ENCODE results near the gene GYS1. TPM values are rescaled to one million over a fixed set of nuclear protein-coding genes. Genes with fewer than 3 reads are reported as not detected.
A peak's percentile ranks its signal among the peaks of the same experiment; 100 is the strongest.

The GYS1 gene
- total RNA-seq, 1 experiment from 2014 or later, result 38.6 TPM

- H3K9me3 ChIP-seq (ENCODE audit: low read length), result no peaks in the 10 kb centered on the region
- peaks cover 4% of the 10 kb centered on the region; the same call in 1 of the 2 replicates for H3K4me1 ChIP-seq (ENCODE audit: insufficient read depth, low read length)
- H3F3A ChIP-seq (ENCODE audit: low read length, unreplicated experiment), result no peaks in the 10 kb centered on the region
- H3K9ac ChIP-seq (ENCODE audit: low read length), result no peak overlapping the region
- no peaks in the 10 kb centered on the region for H4K20me1 ChIP-seq (ENCODE audit: low read length)
- POLR2A ChIA-PET (ENCODE audit: unreplicated experiment), result no interaction called here
- H3K36me3 ChIP-seq (ENCODE audit: low read depth, low read length), result no peaks in the 10 kb centered on the region
- ATAC-seq (no peak), DNase-seq (no peak)
- H2AFZ ChIP-seq (ENCODE audit: low read length), result no peak overlapping the region
- CTCF ChIA-PET, result no interaction called here
- intact Hi-C loops (cut with micrococcal nuclease), result no loop called here
- no peak overlapping the region for H3K4me2 ChIP-seq (ENCODE audit: low read length)
- no peak overlapping the region for H3K4me3 ChIP-seq (ENCODE audit: low read length)
- no peaks in the 10 kb centered on the region for H3K27me3 ChIP-seq (ENCODE audit: low read length)
- TF ChIP-seq EZH2phosphoT487 (IDR thresholded peaks at IDR 0.05; ENCODE audit: borderline replicate concordance, low read length) (no peak), EZH2 (IDR thresholded peaks at IDR 0.05; ENCODE audit: low read length, unreplicated experiment) (no peak), CTCF (conservative IDR thresholded peaks at IDR 0.05; ENCODE audit: low read depth, low read length) (no peak)
- no peaks in the 10 kb centered on the region for H3K9me2 ChIP-seq (replicated peaks; ENCODE audit: low read length)
- no TSS peak for BruUV-seq (replicated peaks)
- H3K79me2 ChIP-seq (ENCODE audit: low read length), result peaks cover 15% of the 10 kb centered on the region
- H3K27ac ChIP-seq (ENCODE audit: low read length), result no peak overlapping the region
These were observed 40.0 kb downstream of the GYS1 start for GRCh38 chr19:48953141-48953540.

GRCh38 chr19:48950830-48951519, 42.1 kb downstream of the GYS1 start:
- H3K9me3 ChIP-seq (ENCODE audit: low read length), result no peaks in the 10 kb centered on the region
- CTCF ChIA-PET, result no interaction called here
- H3F3A ChIP-seq (ENCODE audit: low read length, unreplicated experiment), result no peaks in the 10 kb centered on the region
- POLR2A ChIA-PET (ENCODE audit: unreplicated experiment), result interaction anchor here (0.7 kb wide), 1 partner anchor 42 kb away, joined by 3 read pairs; the partner anchor contains the start of gene RUVBL2
- no peak overlapping the region for H3K4me3 ChIP-seq (ENCODE audit: low read length)
- H3K9ac ChIP-seq (ENCODE audit: low read length), result no peak overlapping the region
- ATAC-seq (0 out of 2 replicates have a peak, but pooled peaks have one; percentile 24), DNase-seq (peak; percentile 14)
- BruUV-seq (replicated peaks), result no TSS peak
- no peaks in the 10 kb centered on the region for H3K27me3 ChIP-seq (ENCODE audit: low read length)
- no peaks in the 10 kb centered on the region for H3K9me2 ChIP-seq (replicated peaks; ENCODE audit: low read length)
- no peak overlapping the region for H3K4me2 ChIP-seq (ENCODE audit: low read length)
- H3K36me3 ChIP-seq (ENCODE audit: low read depth, low read length), result no peaks in the 10 kb centered on the region
- H3K79me2 ChIP-seq (ENCODE audit: low read length), result peaks cover 11% of the 10 kb centered on the region
- H4K20me1 ChIP-seq (ENCODE audit: low read length), result no peaks in the 10 kb centered on the region
- no peak overlapping the region for H2AFZ ChIP-seq (ENCODE audit: low read length)
- no peak overlapping the region for H3K27ac ChIP-seq (ENCODE audit: low read length)
- no peak for TF ChIP-seq EZH2phosphoT487 (IDR thresholded peaks at IDR 0.05; ENCODE audit: borderline replicate concordance, low read length)
- no peak for TF ChIP-seq EZH2 (IDR thresholded peaks at IDR 0.05; ENCODE audit: low read length, unreplicated experiment)
- no peak for TF ChIP-seq CTCF (conservative IDR thresholded peaks at IDR 0.05; ENCODE audit: low read depth, low read length)
- intact Hi-C loops (cut with micrococcal nuclease), result no loop called here
- H3K4me1 ChIP-seq (ENCODE audit: insufficient read depth, low read length), result peaks cover 4% of the 10 kb centered on the region; the same call in 1 of the 2 replicates

GRCh38 chr19:48950159-48950558, 43.0 kb downstream of the GYS1 start:
- no peak overlapping the region for H3K4me3 ChIP-seq (ENCODE audit: low read length)
- ChIA-PET POLR2A (ENCODE audit: unreplicated experiment) (interaction anchor here (0.7 kb wide), 1 partner anchor 43 kb away, joined by 3 read pairs; the partner anchor contains the start of gene RUVBL2), CTCF (no interaction called here)

More at GRCh38 chr19:48950159-48950558, 43.0 kb downstream of the GYS1 start:
- H3K9me2 ChIP-seq (replicated peaks; ENCODE audit: low read length), result no peaks in the 10 kb centered on the region
- intact Hi-C loops (cut with micrococcal nuclease), result no loop called here
- H3K79me2 ChIP-seq (ENCODE audit: low read length), result peaks cover 4% of the 10 kb centered on the region
- DNase-seq (no peak), ATAC-seq (no peak)
- H3K4me1 ChIP-seq (ENCODE audit: insufficient read depth, low read length), result no peaks in the 10 kb centered on the region
- BruUV-seq (replicated peaks), result no TSS peak
- no peak for TF ChIP-seq CTCF (conservative IDR thresholded peaks at IDR 0.05; ENCODE audit: low read depth, low read length)
- H2AFZ ChIP-seq (ENCODE audit: low read length), result no peak overlapping the region
- no peaks in the 10 kb centered on the region for H3K36me3 ChIP-seq (ENCODE audit: low read depth, low read length)
- no peak overlapping the region for H3K27ac ChIP-seq (ENCODE audit: low read length)
- H3F3A ChIP-seq (ENCODE audit: low read length, unreplicated experiment), result no peaks in the 10 kb centered on the region
- H3K27me3 ChIP-seq (ENCODE audit: low read length), result no peaks in the 10 kb centered on the region
- no peaks in the 10 kb centered on the region for H3K9me3 ChIP-seq (ENCODE audit: low read length)
- no peak overlapping the region for H3K9ac ChIP-seq (ENCODE audit: low read length)
- no peaks in the 10 kb centered on the region for H4K20me1 ChIP-seq (ENCODE audit: low read length)
- H3K4me2 ChIP-seq (ENCODE audit: low read length), result no peak overlapping the region

Measured in PC-3 (cell line).